Ishikawa (cell line): ENCODE measurements around the gene EN1.

ENCODE experiments used
- EGR1 ChIP-seq: IDR thresholded peaks from 2 replicates; pipeline ENCODE4 v1.6.1; 2012
- EP300 ChIP-seq: IDR thresholded peaks from 2 replicates; pipeline ENCODE4 v1.6.1; 2012; ENCODE audit warnings: borderline replicate concordance
- TF ChIP-seq, protein P1 (sequence below): IDR thresholded peaks from 2 replicates; pipeline ENCODE4 v1.6.1; 2012

DNA sequence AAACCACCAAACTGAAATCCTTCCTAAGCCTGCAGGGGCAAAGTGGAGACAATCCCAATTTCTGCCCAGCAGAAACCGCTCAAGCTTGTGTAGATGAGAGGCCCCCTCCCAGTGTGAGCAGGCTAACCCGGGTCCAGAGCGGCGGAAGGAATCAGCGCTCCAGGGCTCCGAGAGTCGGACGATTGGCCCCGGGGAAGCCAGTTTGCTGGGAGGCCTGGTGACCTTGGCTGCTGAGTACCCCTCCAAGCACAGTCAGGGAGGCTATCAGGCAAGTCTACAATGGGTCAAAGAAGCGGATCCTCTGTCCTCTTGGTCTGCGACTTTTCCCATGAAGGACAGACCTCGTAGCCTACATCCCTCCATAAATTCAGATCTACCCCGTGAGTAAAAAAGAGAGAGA is 16.8 kb upstream of the EN1 start:
- no peak for TF ChIP-seq EP300
- TF ChIP-seq, protein P1, sequence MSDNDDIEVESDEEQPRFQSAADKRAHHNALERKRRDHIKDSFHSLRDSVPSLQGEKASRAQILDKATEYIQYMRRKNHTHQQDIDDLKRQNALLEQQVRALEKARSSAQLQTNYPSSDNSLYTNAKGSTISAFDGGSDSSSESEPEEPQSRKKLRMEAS, result no peak
- no peak for TF ChIP-seq EGR1
